NCI-H1436 (cell line): Measurements from ENCODE around the gene TP53I11.

ENCODE experiments used
- DNase-seq: peaks from one replicate; lab custom pipeline; 2025; lab: John Stamatoyannopoulos, UW

Gene TP53I11

DNA sequence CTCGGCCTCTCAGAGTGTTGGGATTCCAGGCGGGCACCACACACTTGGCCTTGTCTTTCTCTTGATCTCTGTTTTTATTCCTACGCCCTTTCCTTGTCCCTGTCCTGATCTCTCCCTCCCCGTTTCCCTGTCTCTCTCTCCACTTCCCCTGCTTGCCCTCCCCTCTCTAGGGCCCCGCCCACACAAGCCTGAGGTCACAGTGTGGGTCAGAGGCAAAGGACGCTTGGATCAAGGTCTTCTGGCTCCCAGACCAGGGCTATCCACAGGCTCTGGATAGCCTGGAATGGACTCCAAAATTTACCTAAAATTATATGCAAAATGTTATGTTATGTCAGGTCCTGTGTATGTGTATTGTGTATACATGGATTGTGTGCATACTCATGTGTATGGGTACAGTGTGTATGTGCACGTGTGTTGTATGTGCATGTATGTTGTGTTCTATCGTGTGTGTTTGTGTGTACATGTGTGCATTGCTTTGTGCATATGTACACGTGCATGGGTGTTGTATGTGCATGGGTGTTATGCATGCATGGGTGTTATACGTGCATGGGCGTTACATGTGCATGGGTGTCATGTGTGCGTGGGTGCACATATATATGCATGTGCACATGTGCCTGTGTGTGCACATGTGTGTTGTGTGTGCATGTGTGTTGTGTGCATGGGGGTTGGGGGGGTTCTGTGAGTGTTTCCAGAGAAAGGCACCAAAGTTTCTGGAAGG, 38.3 kb downstream of the TP53I11 start:
- no peak for DNase-seq

DNA sequence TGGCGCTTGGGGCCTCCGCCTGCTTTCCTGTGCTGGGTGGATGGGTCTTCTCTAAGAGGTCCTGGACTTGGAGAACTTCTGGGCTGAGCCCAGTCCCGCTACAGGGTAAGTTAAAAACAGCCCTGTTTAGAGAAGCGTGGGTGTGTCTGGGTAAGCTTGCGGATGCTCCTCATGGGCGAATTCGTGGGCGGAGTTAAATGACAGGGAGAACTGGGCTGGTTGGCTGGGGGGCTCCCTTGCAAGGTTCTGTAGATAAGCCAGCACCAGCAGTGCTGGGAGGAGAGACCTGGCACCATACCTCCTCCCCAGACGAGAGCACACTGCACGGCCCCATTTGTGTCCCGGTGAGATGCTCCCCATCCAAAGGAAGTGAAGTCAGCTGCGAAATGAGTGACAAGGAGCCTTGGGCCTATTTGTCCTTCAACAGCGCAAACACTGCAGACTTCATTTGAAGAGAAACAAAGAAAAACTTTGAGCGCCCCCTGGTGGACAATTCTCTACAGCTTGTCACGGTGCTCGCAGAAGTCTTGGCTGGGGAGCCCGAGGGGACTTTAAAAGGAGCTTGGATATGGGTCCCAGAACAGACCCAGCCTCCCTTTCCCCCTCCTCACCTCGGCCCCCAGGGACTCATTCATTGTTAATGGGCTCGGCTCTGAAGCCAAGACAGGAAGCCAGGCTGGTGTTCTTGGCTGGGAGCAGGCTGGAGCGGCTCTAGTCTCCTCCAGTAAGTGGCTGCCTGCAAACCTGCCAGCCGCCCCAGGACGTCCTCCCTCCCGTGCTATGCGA, 39.5 kb downstream of the TP53I11 start:
- peak; percentile 93 for DNase-seq

DNA sequence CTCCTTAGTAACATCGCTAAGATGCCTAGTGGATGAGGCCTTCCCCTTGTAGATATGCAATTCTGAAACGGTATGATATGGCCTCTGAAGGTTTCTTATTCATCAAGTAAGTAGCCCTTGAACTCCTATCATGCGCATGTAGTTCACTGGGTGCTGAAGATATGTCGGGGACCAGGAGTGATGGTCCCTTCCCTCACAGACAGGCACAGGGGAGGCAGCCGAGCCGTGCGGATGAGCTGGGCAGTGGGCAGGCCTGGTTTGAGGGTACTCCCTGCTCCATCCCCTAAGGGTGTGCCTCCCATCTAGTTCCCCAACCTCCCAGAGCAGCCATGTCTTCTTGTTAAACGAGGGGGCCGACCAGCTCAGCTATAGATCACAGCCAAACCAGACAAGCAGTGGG, 40.1 kb downstream of the TP53I11 start:
- DNase-seq, result no peak

GRCh38 chr11:44909557-44909956, 41.1 kb downstream of the TP53I11 start:
- DNase-seq, result no peak

GRCh38 chr11:44906649-44907048, 44.0 kb downstream of the TP53I11 start:
- DNase-seq, result no peak

DNA sequence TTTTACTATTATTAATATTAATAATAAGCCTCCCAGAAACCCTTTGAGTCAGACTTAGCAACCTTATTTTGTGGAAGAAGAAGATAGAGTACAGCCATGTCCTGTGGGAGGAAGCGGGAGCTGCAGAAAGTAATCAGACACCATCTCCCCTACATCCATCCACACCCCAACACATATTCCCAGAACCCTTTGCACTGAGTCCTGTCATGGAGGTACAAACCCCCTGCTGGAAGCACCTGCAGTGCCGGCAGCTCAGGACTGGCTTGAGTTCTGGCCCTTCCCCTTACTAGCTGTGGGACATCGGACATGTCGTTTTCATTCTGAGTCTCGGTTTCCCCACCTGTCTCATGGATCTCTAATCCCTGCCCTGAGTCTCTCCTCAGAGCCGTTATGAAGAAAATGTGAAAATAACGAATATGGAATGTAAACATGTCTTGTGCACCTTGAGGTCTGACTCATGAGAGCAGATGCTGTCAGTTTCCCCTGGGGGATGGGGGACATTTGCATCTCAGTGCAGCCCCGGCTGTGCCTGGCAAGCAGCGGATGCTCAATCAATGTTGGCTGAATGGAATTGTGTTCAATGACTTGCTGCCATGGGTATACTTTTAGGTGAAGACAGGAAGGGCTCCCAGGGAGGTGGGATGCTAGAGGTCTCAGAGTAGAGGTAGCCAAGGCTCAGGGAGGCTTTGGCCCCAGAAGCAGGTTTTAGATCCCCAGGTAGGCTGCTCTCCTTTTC, 45.4 kb downstream of the TP53I11 start:
- DNase-seq, result no peak

DNA sequence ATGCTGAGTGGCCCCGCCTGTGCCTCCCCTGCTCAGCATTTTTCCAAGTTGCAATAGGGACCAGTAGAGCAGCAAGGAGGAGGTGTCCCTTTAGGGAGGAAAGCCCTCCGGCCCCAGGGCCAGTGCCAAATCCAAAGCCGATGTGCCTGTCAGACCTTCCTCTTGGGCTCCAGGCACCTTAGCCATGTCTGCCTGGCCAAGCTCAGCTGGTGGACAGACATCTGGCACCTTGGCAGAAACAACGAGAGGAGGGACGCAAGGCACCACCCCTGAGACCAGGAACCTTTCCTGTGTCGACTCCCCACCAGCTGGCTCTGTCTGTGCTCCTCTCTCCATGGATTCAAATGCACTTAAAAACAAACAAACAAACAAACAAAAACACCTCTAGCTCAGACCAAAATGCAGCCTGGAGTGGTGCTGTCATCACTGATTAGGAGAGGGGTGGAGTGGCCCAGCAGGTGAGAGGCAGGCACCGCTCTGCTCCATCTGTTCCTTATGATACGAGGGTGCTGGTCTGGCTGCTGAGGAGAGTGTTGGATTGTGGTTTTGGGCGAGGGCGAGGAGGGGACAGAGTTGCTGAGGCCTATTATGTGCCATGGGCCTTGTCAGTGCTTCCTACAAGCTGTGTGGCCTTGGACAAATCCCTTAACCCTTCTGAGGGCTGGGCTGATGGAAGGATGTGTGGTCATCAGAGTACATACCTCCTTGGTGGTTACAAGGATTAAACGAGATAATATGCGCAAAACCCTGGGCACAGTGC, 46.2 kb downstream of the TP53I11 start:
- DNase-seq, result no peak

GRCh38 chr11:44903518-44903917, 47.2 kb downstream of the TP53I11 start:
- no peak for DNase-seq

- no peak for DNase-seq
Observed at GRCh38 chr11:44903035-44903434, 47.6 kb downstream of the TP53I11 start.

- no peak for DNase-seq
Observed at GRCh38 chr11:44901786-44902185, 48.9 kb downstream of the TP53I11 start.

DNA sequence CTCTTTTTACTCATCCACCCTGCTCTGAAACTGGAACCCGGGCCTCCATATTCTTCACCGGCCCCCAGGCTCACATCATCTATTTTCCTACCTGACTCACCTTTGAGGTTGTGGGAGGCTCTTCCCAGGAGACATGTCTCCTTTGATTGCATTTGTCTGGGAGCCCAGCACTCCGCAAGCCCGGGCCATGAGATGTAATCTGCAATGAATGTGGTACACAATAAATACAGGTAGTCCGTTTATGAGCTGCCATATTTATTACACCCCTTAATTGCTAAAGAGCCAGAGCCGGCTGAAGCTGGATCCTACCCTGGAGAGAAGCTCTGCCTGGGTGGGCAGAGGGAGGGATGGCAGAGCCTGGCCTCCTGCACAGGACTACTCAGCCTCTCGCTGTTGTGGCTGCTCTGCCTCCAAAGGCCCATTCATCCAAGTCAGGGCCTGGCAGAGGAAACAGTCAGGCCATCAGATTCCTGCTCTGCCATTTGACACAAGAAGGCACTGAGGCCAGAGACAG, 49.5 kb downstream of the TP53I11 start:
- no peak for DNase-seq

DNA sequence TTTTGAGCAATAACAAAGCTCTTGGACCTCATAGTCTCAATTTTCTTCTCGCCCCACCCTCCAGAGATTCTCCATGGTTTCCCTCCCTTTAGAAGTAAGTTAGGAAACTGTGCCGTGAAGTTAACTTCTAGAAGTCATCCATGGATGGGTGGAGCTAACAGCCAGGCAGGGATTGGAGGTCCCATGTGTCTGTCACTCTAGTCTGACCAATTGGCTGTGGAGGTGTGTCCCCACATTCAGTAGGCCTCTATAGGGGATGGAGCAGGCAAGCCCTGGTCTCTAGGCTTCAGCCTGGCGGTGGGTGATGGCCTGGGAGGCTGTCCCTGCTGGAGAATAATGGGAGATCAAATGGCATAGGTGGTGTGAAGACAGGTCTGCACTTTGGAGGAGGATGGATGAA, 50.7 kb downstream of the TP53I11 start:
- no peak for DNase-seq

GRCh38 chr11:44893846-44894617, 56.7 kb downstream of the TP53I11 start:
- peak; percentile 52 for DNase-seq

DNA sequence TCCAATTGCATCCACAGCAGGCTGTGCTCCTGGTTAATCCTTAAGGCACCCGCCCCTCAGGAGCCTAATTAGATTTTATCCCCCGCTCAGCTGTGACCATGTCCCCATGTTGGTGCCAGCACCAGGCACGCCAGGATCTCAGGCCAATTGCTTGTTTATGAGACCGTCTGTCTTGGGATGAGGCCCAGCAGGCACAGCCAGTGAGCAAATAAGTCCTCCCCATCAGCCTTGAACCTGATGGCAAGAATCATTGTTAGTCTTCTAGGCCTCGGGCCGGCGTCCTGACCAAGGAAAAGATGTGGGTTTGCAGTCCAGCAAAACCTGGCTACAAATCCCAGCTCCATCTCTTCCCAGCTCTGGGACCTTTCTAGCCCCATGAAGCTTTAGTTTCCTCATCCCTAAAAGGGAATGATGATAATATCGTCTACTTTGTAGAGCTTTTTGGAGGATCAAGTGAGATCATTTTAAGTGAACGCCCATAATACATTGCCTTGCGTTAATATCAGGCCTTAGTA, 57.3 kb downstream of the TP53I11 start:
- DNase-seq, result no peak

- DNase-seq, result no peak
Observed at GRCh38 chr11:44892843-44893242, 57.8 kb downstream of the TP53I11 start.

DNA sequence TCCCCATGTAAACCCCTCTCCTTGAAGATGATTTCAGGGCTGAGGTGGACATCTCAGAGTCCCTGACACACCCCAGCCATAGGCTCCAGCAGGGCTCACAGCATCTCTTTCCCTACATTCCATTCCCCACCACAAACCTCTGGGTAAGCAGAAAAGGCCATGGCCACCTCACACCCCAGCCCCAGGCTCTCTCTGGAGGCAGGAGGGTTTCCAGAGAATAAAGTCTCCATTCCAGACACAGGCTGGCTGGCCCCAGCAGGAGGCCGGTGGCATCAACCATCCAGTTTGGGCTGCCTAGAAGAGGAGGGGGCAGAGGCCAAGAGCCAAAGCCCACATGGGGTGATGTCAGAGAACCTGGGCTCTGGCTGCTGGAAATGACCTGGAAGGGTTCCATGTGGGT, 61.4 kb downstream of the TP53I11 start:
- no peak for DNase-seq

DNA sequence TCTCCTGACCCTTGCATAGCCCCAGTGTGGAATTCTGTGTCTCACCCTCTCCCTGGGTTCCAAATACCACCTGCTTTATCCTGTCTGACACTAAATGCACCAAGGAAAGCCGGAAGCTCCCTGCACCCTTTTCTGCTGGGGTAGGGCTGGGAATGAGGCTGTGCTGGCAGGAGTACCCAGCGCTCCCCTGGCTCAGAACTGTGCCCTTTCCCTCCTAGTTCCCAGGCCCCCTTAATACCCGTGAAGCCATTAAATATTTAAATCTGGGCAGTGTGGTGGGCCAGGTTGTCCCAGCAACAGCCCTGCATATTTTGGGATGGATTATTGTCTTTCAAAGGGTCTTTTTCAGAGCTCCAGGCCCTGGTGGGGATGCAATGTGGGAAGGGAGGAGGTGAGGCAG, 63.0 kb downstream of the TP53I11 start:
- DNase-seq, result no peak

GRCh38 chr11:44886790-44887140, 63.9 kb downstream of the TP53I11 start:
- DNase-seq, result no peak

DNA sequence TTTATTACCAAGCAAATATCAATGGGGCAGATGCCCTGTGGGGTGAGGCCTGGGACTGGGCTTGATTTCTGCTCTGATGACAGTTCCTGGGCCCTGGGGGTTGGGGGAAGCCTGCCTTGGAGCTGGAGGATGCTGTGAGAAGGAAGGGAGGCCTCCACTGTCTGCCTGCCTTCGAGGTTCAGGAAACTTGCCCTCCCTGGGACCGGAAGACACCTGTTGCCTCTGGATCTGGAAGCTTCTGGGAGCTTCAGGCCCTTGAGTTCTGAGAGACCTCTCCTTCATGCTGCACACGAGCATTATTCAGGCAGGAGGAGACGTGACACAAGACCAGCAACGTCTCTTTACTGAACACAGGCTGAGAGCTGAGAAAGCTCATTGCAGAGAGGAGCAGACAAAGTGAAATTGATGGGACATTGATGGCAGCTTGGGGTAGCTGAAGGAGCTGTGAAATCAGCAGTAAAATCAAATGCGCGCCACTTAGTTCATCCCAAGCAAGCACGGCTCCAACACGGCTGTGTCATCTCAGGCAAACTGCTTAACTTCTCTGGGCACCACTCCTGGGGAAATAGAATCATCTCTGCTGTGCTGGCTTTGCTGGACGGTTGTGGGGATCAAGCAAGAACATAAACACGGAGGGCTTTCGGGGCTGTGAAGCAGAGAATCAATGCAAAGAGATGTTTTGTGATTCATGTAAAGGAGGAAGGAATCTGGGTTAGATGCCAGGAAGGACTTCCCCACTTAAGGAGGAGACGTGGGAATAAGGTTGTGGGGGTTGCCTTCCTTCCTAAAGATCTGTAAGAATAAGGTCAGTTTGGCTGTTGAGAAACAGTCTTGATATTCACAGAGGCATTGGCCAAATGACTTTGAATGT, 64.5 kb downstream of the TP53I11 start:
- DNase-seq, result no peak
